AG09319 (cell line): ENCODE measurements around the gene COL4A2.

Experiments
- DNase-seq: peaks from one replicate; pipeline ENCODE4 v3.0.0-alpha.2; 2010; ENCODE audit warnings: low read depth; ENCODE audit errors: extremely low read depth
- CTCF ChIP-seq: IDR thresholded peaks from 2 replicates; pipeline ENCODE4 v1.5.1; 2011; ENCODE audit warnings: low read depth, mild to moderate bottlenecking, inconsistent platforms, low read length, moderate library complexity

COL4A2 gene

GRCh38 chr13:110330491-110331011 lies 23.5 kb downstream of the COL4A2 start:
- TF ChIP-seq CTCF, result no peak
- DNase-seq, result no peak

GRCh38 chr13:110331362-110331761 lies 24.3 kb downstream of the COL4A2 start:
- DNase-seq, result no peak

GRCh38 chr13:110332750-110333149 lies 25.7 kb downstream of the COL4A2 start:
- DNase-seq, result no peak
- TF ChIP-seq CTCF, result no peak

More at GRCh38 chr13:110331362-110331761, 24.3 kb downstream of the COL4A2 start:
- TF ChIP-seq CTCF, result no peak

- DNase-seq, result no peak
Observed at GRCh38 chr13:110333837-110334236, 26.8 kb downstream of the COL4A2 start.

GRCh38 chr13:110334256-110334655 lies 27.2 kb downstream of the COL4A2 start:
- no peak for DNase-seq
- TF ChIP-seq CTCF, result no peak

More at GRCh38 chr13:110333837-110334236, 26.8 kb downstream of the COL4A2 start:
- TF ChIP-seq CTCF, result no peak

- no peak for DNase-seq
- TF ChIP-seq CTCF, result no peak
Observed at GRCh38 chr13:110334841-110335490, 27.9 kb downstream of the COL4A2 start.

GRCh38 chr13:110336108-110336507 lies 29.0 kb downstream of the COL4A2 start:
- no peak for TF ChIP-seq CTCF
- DNase-seq, result no peak
